Mesenteric fat pad (tissue), 1 donor: Measurements from ENCODE around the gene ITCH. TPM values are rescaled to one million over a fixed set of nuclear protein-coding genes. Genes with fewer than 3 reads are reported as not detected.

ENCODE experiments used
- DNase-seq: peaks from one replicate; pipeline ENCODE4 v3.0.0-alpha.2; 2020; ENCODE audit warnings: low spot score
- microRNA-seq: library from miRNA; unstranded; fragments of <30 nt; microRNA quantifications from one replicate; pipeline ENCODE4 v1.2.0, GENCODE V29; 2020; ENCODE audit warnings: borderline number of aligned reads
- total RNA-seq: library from RNA; stranded (reverse); fragmentation: NEBNext Ultra II Directional; extraction: Animal tissue kit (Norgen Biotek cat#: 25700); gene quantifications from one replicate; pipeline ENCODE4 v1.2.1, GENCODE V29; 2021
- donor health status: DM: yes; HTN: yes; CAD: no.

The ITCH gene
- total RNA-seq, 1 donor from 2014 or later = 68.2 TPM

- DNase-seq = no peak
Measured at GRCh38 chr20:34544109-34544796, 181.2 kb downstream of the ITCH start.

GRCh38 chr20:34546751-34547181 is 183.7 kb downstream of the ITCH start:
- no peak for DNase-seq

DNA sequence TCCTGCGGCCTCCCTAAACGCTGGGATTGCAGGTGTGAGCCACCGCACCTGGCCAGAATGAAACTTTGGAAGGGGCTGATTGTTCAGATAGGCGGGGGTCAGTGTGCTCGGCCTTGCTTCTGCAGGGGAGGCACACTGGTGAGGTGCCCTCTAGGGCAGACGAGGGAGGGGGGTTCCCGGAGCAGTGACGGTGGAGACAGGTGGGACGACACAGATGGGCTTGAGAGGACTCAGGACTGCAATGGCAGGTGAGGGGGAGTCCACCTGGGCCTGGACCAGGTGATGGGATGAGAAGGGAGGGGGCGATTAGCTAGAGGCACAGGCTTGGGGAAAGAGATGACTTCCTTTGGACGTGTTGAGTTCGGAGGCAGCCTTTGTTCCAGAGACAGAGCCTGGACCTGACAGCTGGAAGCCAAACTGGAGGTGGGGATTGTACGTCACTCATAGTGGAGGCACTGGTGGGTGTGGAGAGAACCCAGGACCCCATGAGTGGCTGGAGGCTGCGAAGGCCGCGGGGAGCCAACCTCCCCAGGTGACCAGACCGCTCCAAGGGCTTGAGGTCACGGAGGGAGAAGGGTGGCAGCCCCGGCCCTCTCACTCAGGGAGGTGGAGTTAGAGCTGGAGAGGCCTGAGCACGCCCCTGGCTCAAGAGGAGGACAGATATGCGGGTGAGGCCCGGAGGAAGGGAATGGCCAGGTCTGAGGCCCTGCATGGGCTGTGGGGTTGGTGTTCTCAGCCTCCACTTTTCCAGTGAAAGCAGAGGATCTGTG is 185.0 kb downstream of the ITCH start:
- DNase-seq = no peak

DNA sequence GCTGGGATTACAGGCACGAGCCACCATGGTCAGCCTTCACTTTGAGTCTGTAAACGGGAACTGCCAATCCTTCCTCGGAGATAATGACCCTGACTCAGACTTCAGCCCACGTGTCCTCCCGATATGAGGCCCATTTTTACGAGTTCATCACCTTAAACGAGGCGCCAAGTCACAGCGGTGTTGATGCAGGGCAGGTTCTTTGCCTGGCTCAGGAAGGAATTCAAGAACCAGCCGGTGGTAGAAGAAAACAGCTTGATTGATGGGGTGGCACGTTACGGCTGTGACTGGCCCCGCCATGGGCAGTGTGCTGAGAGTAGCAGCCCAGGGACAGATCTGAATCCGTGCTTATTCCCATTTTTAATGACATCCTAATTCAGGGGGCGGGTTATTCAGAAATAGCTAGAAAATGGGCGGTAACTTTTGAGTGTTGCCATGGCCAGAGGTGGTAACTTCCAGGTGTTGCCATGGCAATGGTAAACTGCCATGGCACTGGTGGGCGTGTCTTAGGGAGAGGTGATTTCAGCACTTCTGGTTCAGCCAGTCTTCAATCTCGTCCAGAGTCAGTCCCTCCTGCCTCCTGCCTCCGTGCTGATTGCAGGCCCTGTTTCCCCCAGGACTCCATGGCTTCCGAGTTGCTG is 186.3 kb downstream of the ITCH start:
- no peak for DNase-seq

DNA sequence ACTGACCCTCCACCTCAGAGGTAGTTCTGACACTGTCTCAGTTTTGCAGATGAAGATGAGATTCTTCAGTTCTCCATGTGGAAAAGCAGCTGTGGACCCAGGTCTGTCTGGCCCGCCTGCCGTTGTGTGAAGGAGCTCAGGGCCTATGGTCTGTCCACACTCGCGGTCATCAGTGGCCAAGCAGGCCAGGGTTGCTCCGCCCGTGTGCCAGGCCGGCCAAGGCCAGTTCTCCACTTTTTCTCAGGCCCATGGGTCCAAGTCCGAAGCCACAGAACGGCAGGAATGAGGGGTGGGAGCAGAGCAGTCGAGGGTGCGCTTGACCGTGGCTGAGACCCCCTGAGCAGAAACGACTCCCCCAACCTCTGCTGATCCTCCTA is 186.8 kb downstream of the ITCH start:
- DNase-seq = no peak

GRCh38 chr20:34552569-34552968 is 189.5 kb downstream of the ITCH start:
- DNase-seq = no peak

DNA sequence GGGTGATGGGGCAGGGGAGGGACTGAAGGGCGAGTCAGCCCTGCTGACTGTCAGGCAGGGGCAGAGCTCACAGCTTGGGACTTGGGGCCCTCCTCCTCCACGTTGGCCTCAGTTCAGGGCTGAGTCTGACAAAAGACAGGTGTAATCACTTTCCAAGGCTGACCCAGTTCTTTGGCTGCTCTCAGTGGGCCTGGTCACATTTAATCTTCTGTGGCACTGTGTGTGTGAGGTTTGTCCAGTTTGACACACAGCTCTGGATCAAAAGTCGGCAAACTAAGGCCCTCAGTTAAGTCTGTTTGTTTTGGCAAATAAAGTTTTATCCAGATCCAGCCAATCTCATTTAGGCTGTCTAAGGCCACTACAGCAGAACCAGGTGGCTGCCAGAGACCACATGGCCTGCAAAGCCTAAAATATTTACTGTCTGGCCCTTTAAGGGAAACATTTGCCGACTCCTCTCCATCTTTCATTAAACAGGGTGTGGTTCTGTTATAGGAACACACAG is 190.3 kb downstream of the ITCH start:
- no peak for DNase-seq

GRCh38 chr20:34557936-34558319 is 194.9 kb downstream of the ITCH start:
- no peak for DNase-seq

DNA sequence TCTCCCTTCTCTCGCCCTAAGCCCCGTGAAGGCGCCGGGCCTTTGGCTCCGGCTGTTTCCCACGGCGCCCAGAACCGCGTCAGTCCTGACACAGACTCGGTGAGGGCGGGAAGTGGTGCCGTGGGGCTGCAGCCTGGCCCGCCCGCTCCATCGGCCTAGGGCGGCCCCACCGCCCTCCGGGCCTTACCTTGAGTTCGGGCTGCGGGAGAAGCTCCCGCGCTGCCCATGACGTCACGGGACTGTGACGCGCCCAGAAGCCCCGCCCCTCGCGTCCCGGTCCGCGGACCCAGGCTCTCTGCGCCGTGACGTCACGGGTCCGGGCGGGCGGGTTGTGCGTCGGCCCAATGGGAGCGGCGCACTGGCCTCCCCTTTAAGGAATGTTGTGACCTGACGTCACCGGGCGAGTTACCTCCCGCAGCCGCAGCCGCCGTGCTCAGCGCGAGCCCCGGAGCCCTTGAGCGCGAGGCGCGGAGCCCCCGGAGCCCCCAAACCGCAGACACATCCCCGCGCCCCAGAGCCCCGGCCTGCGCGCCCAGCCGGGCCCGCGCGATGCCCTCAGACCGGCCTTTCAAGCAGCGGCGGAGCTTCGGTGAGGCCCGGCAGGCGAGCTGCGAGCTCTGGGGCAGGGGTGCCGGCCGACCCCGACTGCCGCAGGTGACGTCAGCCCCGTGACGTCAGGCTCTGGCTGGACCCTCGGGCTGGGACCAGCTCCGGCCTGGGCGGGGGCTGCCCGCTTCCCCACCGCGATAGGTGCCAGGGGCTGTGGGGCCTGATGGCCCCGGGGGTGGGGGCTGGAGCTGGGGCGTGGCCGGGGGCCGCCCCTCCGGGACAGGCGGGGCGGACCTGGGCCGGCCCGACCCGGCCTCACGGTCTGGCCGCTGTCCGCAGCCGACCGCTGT is 195.5 kb downstream of the ITCH start, which contains the start of gene MAP1LC3A:
Gene MAP1LC3A, plus strand, starts transcription at position 399 of the 899 bp plus-strand sequence. Its CDS starts 151 bp downstream, at position 550.
- DNase-seq = peak; percentile 99

- DNase-seq = no peak
Measured at GRCh38 chr20:34559311-34560140, 196.5 kb downstream of the ITCH start.

- DNase-seq = no peak
Measured at GRCh38 chr20:34560141-34560523, 197.1 kb downstream of the ITCH start.

DNA sequence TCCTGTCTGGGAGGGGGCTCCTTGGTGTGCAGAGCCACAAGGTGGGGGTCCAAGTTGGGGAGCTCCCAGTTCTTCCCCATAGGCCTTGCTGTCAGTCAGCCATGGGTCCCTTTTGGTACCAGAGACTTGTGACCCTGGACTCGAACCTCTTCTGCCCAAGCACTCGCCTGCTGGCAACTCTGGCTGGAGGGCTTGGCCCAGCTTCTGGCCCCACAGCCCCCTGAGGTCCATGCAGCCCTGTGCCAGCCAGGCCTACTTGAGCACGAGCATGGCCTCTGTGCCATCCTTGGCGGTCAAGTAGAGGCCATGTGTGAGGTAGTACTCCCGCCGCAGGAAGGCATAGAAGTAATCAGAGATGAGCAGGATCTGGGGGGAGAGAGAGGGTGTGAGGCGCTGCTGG is 197.5 kb downstream of the ITCH start:
- DNase-seq = no peak

Small RNA genes within 50 kb of the gene (microRNA-seq; reads per million reads assigned to microRNA genes)
- gene MIR644A = not detected

Other genes with a start within 250 kb of the ITCH start
- not detected for gene ASIP, start 121.8 kb upstream of the ITCH start, total RNA-seq
- 56.8 TPM for gene AHCY, start 59.9 kb upstream of the ITCH start, total RNA-seq
- 131 TPM for gene DYNLRB1, start 153.1 kb downstream of the ITCH start, total RNA-seq
- 48.1 TPM for gene MAP1LC3A, start 195.4 kb downstream of the ITCH start, total RNA-seq